Pancreas (tissue), 10 donors: ENCODE results near the gene FOXF1. TPM values are rescaled to one million over a fixed set of nuclear protein-coding genes. Genes with fewer than 3 reads are reported as not detected.

Source experiments
- ATAC-seq, 4 donors: fragments of 200-7000 bp; cut with Tn5 transposase; one replicate each; pipeline versions ENCODE4 v1.8.0 to v1.9.1; 2020; ENCODE audit warnings: mild to moderate bottlenecking in 4 of 4, moderate library complexity in 4 of 4
- DNase-seq, 6 donors: peaks; one replicate each; pipeline ENCODE4 v3.0.0-alpha.2; 2020
- FAIRE-seq: peaks from 2 replicates; lab custom pipeline; 2012; peaks lifted over from hg19 to GRCh38; lab: Jason Lieb, UNC
- H3K27ac ChIP-seq, 4 donors: fragments of 200-600 bp; sonication (generic); 1 replicate in 3 of 4; 2 replicates in 1 of 4; pipeline versions ENCODE4 v1.5.0 to v1.8.0; 2020
- H3K27me3 ChIP-seq, 4 donors: fragments of 200-600 bp; one replicate each; pipeline ENCODE4 v1.8.0; 2021
- H3K36me3 ChIP-seq, 3 donors: fragments of 200-600 bp; sonication (generic) in 1 of 3; one replicate each; pipeline versions ENCODE4 v1.5.0 to v1.8.0; 2020 to 2021
- H3K4me1 ChIP-seq, 3 donors: fragments of 200-600 bp; one replicate each; pipeline ENCODE4 v1.8.0; 2021
- H3K4me3 ChIP-seq, 4 donors: fragments of 200-600 bp; sonication (generic) in 2 of 4; one replicate each; pipeline versions ENCODE4 v1.5.0 to v1.8.0; 2020 to 2021
- H3K9me3 ChIP-seq, 4 donors: fragments of 200-600 bp; one replicate each; pipeline ENCODE4 v1.8.0; 2021
- CTCF ChIP-seq, 4 donors: fragments of 200-600 bp; sonication (generic) in 3 of 4; IDR thresholded peaks; one replicate each; pipeline versions ENCODE4 v1.5.0 to v1.8.0; 2021; ENCODE audit warnings: antibody characterized with exemption in 4 of 4
- WGBS, 2 donors: extraction: QIAGEN DNeasy Blood & Tissue Kit; methylation state at CpG; one replicate each; pipeline ENCODE4 v1.1.7; 2013; 5-methylcytosine and 5-hydroxymethylcytosine counted together
- intact Hi-C, 3 donors: fragments of 100-400 bp; cut with DNase I; formaldehyde crosslinking; loops; one replicate each; pipeline versions ENCODE4 v1.11.1 to v1.14.2; 2022
- polyA plus RNA-seq, 2 donors: library from polyadenylated mRNA; stranded (reverse); fragments of 200-250 nt; gene quantifications; one replicate each; pipeline ENCODE4 v1.2.3, GENCODE V29; 2013
- total RNA-seq, 6 donors: library from RNA; stranded (reverse); fragmentation: NEBNext Ultra II Directional in 4 of 6; extraction: Animal tissue kit (Norgen Biotek cat#: 25700) in 4 of 6; gene quantifications; one replicate each; pipeline versions ENCODE4 v1.2.1 to v1.2.4, GENCODE V29; 2021 to 2023
- donor health status: healthy with polysubstance abuse.
- donor health status: DM: no; HTN: no; CAD: no; lungs with moderate emphysema.
- donor health status: DM: no; HTN: no; CAD: no.
- donor health status: control.
- donor health status: control.
- donor health status: Bipolar disorder and iron deficiency.
- donor health status: DM: yes; HTN: yes; CAD: no.
- donor health status: DM: no; HTN: no; CAD: no.
- donor health status: DM: no; HTN: no; CAD: no.
- donor health status: DM: yes; HTN: yes; CAD: no.

The FOXF1 gene
- total and polyA plus RNA-seq, 8 donors: 0.16 to 1.2 (median 0.52) TPM

GRCh38 chr16:86520317-86521210 lies 10.2 kb downstream of the FOXF1 start:
- FAIRE-seq (no peak), DNase-seq (no peak), ATAC-seq (no peak)
- 32 to 43% methylated on average over 30 of the region's 30 CpGs for WGBS, 2 donors
- intact Hi-C loops: loop anchor here in 1 of 3 donors (10.0 kb wide), 1 partner anchor 56 kb away; no protein-coding TSS in a partner anchor
- Histone ChIP-seq H3K4me3 (no peak overlapping the region), H3K27ac (no peak overlapping the region), H3K4me1 (no peaks in the 10 kb centered on the region), H3K27me3 (peaks cover 0 to 32% (median 0%) of the 10 kb centered on the region in 4 donors), H3K9me3 (no peaks in the 10 kb centered on the region), H3K36me3 (no peaks in the 10 kb centered on the region)
- no peak for TF ChIP-seq CTCF (IDR thresholded peaks at IDR 0.05)

- DNase-seq (no peak), ATAC-seq (no peak), FAIRE-seq (no peak)
- Histone ChIP-seq H3K27me3 (peaks cover 0 to 23% (median 0%) of the 10 kb centered on the region in 4 donors), H3K4me1 (no peaks in the 10 kb centered on the region), H3K36me3 (no peaks in the 10 kb centered on the region), H3K27ac (no peak overlapping the region), H3K9me3 (no peaks in the 10 kb centered on the region), H3K4me3 (no peak overlapping the region)
- no peak for TF ChIP-seq CTCF (IDR thresholded peaks at IDR 0.05)
- 70 to 75% methylated on average over 35 of the region's 35 CpGs for WGBS, 2 donors
- intact Hi-C loops: loop anchor here in 1 of 3 donors (10.0 kb wide), 1 partner anchor 57 kb away; no protein-coding TSS in a partner anchor
Observed at GRCh38 chr16:86521236-86522197, 11.2 kb downstream of the FOXF1 start.

- no peak for FAIRE-seq
- ATAC-seq: no peak
- WGBS, 2 donors: 85 to 89% methylated on average over 16 of the region's 16 CpGs
- DNase-seq: no peak
- no peak overlapping the region for H3K27ac ChIP-seq
- H3K4me3 ChIP-seq: no peak overlapping the region
- no peaks in the 10 kb centered on the region for H3K4me1 ChIP-seq
- H3K36me3 ChIP-seq: no peaks in the 10 kb centered on the region
- TF ChIP-seq CTCF (IDR thresholded peaks at IDR 0.05): no peak
- intact Hi-C loops: loop anchor here in 1 of 3 donors (10.0 kb wide), 1 partner anchor 58 kb away; no protein-coding TSS in a partner anchor
- peaks cover 0 to 18% (median 0%) of the 10 kb centered on the region in 4 donors for H3K27me3 ChIP-seq
- no peaks in the 10 kb centered on the region for H3K9me3 ChIP-seq
Observed at GRCh38 chr16:86522634-86523033, 12.3 kb downstream of the FOXF1 start.

GRCh38 chr16:86523166-86523740 lies 12.9 kb downstream of the FOXF1 start:
- H3K36me3 ChIP-seq: no peaks in the 10 kb centered on the region
- ATAC-seq (no peak), DNase-seq (no peak), FAIRE-seq (no peak)
- no peak for TF ChIP-seq CTCF (IDR thresholded peaks at IDR 0.05)
- H3K27ac ChIP-seq: no peak overlapping the region
- intact Hi-C loops: loop anchor here in 1 of 3 donors (10.0 kb wide), 1 partner anchor 58 kb away; no protein-coding TSS in a partner anchor
- H3K27me3 ChIP-seq: peaks cover 0 to 18% (median 0%) of the 10 kb centered on the region in 4 donors
- H3K4me3 ChIP-seq: no peak overlapping the region
- no peaks in the 10 kb centered on the region for H3K9me3 ChIP-seq
- WGBS, 2 donors: 60% methylated on average over 5 of the region's 5 CpGs
- H3K4me1 ChIP-seq: no peaks in the 10 kb centered on the region
